GM12801 (cell line): Measurements from ENCODE around the gene NAGPA.

Experiments
- TF ChIP-seq, protein P1 (sequence below): IDR thresholded peaks from one replicate; pipeline ENCODE4 v1.5.1; 2011; ENCODE audit warnings: control low read depth; ENCODE audit not compliant: insufficient read length; ENCODE audit errors: extremely low read depth

NAGPA gene

DNA sequence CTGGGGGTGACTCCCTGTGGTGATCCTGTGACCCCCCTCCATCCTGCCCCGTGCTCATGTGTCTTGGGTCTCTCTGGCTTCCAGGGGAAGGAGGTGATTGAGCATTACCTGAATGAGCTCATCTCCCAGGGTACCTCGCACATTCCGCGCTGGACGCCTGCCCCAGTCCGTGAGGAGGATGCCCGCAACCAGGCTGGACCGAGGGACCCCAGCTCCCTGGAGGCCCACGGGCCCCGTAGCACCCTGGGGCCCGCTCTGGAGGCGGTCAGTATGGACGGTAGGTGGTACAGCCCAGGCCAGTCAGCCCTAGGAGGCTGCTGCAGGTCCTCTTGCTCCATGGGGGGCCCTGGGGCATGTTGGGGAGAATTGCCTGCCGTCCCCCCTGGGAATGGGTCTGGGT lies 42.0 kb downstream of the NAGPA start:
- TF ChIP-seq, protein P1, sequence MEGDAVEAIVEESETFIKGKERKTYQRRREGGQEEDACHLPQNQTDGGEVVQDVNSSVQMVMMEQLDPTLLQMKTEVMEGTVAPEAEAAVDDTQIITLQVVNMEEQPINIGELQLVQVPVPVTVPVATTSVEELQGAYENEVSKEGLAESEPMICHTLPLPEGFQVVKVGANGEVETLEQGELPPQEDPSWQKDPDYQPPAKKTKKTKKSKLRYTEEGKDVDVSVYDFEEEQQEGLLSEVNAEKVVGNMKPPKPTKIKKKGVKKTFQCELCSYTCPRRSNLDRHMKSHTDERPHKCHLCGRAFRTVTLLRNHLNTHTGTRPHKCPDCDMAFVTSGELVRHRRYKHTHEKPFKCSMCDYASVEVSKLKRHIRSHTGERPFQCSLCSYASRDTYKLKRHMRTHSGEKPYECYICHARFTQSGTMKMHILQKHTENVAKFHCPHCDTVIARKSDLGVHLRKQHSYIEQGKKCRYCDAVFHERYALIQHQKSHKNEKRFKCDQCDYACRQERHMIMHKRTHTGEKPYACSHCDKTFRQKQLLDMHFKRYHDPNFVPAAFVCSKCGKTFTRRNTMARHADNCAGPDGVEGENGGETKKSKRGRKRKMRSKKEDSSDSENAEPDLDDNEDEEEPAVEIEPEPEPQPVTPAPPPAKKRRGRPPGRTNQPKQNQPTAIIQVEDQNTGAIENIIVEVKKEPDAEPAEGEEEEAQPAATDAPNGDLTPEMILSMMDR, result no peak

DNA sequence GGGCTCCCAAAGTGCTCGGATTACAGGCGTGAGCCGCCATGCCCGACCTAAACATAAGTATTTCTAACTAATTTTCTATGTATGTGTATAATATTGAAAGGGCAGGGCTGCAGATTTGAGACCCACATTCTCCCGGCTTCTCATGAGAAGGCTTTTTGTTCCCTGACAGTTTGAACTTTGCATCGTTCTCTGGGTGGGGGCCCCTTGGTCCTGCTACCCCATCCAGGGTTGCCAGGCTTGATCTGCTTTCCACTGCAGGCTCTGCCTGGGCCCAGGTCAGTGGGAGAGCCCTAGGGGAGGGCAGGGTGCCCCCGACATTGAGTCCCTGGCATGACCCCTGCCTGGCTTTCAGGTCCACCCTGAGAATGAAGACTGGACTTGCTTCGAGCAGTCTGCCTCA lies 43.3 kb downstream of the NAGPA start:
- TF ChIP-seq, protein P1, result no peak

DNA sequence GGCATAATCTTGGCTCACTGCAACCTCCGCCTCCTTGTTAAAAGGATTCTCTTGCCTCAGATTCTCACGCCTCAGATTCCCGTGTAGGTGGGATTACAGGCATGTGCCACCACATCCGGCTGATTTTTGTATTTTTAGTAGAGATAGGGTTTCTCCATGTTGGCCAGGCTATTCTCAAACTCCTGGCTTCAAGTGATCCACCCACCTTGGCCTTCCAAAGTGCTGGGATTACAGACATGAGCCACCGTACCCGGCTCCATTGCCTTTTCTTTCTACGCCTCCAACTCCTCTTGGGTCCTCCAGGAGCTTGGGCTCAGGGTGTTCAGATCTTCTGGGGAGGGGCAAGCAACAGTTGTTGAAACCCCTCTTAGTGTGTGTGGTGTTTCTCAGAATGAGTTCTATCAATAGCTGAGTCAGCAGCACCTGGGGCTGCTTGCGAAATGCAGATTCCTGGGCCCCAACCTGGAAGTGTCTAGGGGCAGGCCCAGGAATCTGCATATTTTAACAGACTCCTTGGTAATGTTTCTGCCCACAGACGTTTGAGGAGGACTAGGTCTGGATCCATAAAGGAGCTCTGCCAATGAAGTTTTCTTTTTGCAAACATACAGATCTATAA lies 44.2 kb downstream of the NAGPA start:
- TF ChIP-seq, protein P1, result no peak

DNA sequence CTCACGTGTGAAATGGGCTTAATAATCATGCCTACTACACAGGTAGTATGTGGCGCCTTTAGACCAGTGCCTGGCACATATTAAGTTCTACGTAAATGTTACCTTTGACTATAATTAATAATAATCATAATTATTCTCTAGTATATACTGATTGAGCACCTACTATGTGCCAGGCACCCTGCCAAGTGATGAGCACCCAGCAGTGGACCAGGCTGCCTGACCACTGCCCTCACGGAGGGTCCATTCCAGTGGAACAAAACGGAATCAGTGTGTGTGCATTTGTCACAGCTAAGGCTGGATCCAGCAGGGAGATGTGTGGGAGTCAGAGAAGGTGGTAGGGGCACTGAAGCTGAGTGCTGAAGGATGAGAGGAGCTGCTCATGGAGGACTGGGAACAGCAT lies 45.1 kb downstream of the NAGPA start:
- TF ChIP-seq, protein P1, result no peak

DNA sequence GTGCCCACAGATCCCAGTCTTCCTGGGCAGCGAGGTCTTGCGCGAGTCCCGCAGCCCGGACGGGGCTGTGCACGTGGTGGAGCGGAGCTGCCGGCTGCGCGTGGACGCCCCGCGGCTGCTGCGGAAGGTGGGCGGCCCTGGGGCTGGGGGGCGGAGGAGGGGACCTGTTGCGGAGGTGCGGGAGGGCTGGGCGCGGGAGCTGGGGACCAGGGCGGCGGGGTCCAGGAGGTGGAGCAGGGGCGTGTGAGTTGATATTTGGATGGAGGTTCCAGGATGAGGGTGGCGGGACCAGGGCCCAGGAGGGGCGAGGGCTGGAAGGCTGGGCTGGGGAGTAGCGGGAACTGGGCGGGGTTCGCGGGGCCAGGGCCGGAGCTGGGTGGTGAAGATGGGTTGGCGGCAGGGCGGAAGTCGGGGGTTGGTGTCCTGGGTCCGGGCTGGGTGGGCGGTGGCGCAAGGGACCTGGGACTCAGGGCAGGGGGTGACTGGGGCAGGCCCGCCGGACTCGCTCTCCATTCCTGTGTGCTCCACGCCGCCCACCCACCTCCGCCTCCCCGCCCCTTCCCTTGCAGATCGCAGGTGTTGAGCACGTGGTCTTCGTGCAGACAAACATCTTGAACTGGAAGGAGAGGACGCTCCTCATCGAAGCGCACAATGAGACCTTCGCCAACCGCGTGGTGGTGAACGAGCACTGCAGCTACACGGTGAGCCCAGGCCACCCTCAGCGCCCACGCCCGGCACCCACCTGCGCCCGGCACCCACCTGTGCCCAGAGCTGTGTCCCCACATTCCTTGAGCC lies 46.0 kb downstream of the NAGPA start:
- TF ChIP-seq, protein P1, result no peak

DNA sequence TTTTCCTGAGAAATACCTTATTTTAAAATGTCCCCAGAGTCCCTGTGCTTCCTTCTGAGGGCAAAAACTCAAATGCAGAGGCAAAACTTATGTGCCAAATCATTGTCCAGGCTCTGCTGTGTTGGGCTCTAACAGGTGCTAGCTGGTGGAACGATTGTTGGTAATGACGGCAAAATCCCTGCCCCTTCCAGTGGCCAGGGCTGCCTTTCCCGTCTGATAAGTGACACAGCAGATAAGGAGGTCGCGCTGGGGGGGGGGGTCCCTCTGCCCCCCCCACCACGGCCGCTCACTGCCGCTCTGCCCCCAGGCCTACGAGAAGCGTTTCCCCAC lies 46.5 kb downstream of the NAGPA start:
- TF ChIP-seq, protein P1, result no peak

DNA sequence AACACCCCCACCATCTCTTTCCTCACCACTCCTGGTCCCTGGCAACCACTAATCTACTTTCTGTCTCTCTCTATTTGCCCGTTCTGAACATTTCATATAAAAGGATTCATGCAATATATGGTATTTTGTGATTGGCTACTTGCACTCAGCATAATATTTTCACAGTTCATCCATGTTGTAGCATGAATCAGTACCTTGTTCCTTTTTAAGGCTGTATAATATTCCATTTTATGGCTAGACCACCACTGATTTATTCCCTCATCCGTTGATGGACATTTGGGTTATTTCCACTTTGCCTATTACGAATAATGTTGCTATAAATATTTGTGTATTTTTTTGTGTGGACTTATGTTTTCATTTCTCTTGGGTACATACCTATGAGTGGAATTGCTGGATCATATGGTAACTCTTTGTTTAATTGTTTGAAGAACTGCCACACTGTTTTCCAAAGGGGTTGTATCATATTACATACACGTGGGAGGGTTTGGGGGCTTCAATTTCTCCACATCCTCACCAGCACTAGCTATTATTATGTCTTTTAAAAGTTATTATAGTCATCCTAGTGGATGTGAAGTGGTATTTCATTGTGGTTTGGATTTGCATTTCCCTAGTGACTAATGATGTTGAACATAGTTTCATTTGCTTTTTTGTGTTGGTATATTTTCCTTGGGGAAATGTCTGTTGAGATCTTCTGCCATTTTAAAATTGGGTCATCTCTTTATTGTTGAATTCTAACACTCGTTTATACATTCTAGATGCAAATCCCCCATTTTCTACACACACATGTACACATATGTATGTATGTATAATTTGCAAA lies 49.4 kb downstream of the NAGPA start:
- TF ChIP-seq, protein P1, result no peak
